GM21360 (cell line): ENCODE results near the gene ELL2.
"Not testable (repeated sequence)": the region's sequence is repeated elsewhere in the genome, so short reads cannot be mapped to it uniquely, and the experiment has no call there.

Experiments used
- ATAC-seq: cut with Tn5 transposase; IDR thresholded peaks from one replicate; pipeline ENCODE4 v1.9.1; 2021; ENCODE audit warnings: mild to moderate bottlenecking, moderate library complexity; ENCODE audit not compliant: unreplicated experiment

ELL2 gene

DNA sequence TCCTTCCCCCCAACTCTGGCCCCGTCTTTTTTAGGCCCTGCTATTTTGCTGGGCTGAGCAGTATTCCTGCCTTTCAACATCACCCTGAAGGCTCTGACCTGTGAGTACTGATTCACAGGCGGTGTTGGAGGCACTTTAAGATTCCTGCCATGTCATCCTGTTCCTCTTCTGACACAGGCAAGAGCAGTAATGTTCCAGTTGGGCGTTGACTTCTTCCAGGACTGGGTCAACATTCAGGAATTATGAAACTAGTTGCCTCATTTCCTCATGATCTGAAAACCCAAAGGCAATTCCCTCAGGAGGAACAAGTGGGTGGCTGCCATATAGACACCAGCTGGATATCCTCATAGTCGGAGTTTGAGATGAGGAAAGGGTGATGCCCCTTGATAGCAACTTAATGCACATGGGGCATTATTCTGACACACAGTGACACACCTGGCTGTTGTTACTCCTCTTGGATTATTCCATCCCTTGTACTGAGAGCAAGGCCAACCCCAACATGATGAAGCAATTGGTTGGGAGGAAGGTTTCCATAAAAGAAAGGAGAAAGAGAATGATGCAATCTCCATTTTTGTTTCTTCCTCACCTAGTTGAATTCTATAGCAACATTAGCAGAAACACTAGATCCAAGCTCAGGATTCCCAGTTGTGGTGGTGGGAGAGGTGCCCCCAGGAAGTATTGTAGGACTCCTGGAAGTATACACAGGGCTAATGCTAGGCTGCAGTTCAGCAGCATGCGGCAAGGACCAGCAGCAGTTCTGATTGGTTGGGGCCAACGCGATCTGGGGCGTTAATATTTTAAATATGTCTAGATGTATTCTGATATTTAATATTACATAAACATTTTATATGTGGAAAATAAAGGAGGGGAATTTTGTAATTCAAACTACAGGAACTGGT lies 119.5 kb downstream of the ELL2 start:
- ATAC-seq, result no peak

DNA sequence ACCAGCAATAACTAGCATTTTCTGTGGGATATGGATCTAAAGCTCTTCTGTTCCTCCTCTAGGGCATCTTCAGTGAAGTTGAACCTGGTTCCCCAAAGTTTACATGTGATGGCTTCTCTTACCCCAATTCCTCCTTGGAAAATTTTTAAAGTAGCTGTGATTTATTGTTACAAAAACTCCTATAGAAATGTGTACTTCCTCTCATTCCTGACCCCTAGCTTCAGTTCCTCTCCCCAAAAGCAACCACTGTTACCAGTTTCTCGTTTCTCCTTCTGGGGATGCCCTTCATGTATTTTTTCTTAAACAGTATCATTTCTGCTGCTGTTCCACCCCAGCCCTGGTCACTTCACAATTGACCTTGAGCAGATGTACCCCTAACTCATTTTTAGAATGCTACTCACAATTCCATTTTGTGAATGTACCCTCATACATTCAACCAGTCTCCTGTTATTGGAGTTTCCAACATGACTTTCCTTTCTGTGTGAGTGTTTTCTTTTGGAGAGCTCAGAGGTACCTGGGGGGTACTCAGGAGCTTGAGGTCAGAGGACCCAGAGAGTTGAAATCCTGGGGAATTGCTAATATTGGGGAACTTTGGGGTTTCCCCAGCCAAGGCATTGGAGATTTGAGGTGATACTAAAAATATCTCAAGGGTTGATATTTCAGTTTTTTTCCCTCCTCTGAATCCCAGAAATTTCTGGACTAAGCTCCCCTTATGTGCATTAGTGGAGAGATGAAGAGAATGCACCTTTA lies 120.5 kb downstream of the ELL2 start:
- ATAC-seq, result no peak

DNA sequence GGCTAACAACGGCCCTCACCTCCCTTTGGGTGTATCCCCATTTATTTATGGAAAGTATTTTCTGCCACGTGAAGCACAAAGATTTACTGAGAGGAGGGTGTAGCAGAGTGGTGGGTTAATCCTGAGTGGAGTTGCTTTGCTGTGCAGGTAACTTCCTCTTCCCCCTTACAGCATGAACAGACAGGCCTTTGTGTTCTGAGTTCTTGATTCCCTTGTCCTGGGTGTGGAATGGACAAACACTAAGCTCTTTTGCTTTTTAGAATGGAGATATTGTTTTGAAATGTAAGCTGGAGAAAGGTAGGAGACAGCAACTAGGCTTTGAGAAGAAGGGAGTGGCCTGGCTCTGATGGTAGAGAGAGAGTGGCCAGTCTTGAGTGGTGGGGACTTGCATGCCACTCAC lies 122.0 kb downstream of the ELL2 start:
- ATAC-seq, result no peak

DNA sequence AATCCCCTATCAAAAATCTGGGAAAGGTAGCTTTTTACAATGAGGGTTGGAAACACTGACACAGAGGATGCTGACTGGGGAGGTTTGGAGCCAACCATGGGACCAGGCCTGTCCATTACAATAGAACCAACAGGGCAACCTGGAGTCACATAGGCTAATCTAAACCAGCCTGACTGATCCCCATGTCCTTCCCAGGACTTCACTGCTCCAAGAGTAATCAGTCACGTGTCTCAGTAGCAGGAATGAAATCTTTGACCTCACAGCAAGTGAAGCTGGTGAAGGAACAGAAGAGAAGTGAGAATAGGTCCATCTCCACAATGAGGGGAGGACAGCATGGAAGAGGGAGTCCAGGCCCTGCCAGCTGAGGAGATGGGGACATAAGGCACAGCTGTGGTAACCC lies 123.1 kb downstream of the ELL2 start:
- ATAC-seq, result no peak

DNA sequence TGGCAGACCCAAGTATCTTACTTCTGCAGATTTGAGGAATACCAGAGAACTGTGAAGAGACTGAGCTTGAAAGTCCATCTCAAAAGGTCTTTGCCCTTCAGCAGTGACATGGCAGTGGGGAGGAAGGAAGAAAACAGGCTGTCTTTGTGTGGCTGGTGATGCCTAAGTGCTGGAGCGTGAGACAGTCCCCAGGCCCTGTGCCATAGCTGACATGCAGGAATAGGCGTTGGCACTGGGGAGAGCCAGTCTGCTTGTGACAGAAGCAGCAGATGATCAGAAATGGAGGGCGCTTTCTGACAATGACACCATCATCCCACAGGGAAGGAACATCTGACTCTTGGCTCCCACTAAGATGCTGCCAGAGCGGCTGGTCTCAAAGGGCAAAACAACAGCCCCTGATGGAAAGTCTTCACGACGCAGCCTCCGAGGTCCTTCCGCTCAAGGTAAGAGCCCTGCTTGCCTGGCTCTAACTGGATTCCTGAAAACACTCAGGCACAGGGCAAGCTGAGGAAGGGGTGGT lies 123.6 kb downstream of the ELL2 start:
- ATAC-seq, result no peak

DNA sequence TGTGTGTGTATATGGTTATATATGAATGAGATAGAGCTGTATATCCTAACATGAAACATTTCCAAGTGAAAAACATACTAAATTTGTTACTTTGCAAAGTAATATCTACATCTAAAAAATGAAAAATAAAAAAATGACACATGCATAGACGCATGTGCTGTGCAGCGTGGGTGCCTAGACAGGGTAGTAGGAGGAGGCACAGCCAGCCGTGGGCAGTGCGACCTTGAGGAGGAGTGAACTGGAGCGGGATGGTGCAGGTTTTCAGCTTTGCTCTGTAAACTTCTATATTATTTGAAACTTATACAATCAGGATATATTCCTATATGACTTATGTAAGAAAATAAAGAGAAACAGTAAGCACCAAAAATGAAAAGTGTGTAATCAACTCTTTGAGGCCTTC lies 124.2 kb downstream of the ELL2 start:
- no peak for ATAC-seq

DNA sequence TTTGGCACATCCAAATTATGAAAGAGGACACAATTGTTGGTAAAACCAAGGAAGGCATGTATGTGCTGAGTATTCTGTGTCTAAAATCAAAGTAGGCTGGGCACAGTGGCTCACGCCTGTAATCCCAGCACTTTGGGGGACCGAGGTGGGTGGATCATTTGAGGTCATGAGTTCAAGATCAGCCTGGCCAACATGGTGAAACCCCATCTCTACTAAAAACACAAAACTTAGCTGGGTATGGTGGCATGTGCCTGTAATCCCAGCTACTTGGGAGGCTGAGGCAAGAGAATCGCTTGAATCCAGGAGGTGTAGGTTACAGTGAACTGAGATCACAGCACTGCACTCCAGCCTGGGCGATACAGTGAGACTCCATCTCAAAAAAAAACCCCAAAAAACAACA lies 124.7 kb downstream of the ELL2 start:
- ATAC-seq, result not testable (repeated sequence)

DNA sequence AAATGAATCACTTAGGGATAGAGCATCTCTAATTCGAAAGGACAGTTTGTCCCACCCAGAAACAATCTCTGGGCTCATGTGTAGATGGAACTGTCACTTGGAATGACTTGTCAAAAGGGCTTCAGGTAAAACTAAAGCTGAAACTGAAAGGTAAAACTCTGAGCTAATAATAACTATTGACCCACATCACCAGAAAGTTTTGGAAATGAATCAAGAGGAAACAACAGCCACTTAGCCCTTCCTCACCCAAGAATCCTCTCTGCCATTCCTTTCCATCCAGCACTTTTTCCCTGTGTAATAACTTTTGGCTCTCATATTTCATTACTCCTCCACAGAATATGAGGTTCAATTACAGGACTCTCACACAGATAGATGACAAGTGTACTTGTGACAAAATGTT lies 125.1 kb downstream of the ELL2 start:
- no peak for ATAC-seq

DNA sequence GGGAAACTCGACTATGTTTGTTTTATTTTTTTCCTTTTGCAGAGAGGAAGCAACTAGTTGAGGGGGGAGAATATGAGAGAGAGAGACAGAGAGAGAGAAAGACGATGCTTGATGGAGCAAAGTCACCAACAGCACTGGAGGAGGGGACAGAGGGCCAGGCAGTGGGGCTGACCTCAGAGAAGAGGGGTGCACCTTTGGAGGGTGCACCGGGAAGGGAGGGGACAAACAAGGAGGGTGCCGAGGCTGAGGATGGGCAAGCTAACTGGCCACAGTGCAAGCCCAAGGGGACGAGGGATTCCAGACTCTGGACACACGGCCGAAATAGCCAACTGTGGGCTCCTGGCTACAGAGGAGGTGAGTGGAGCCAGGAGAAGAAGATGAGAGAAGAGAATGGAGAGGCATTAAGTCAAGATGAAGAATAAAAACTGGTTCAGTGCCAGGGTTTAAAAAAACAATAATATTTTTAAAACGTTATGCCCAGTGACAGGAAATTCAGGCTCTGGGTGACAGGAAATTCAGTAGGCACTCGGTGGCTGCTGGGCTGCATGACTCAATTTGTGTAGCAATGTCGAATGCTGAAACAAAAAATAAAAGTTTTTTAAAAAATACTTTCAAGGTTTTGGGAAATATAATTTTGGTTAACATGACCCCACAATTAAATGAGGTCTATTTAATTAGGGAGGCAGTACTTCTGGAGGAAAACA lies 125.8 kb downstream of the ELL2 start:
- no peak for ATAC-seq
